WTC11 (cell line): ENCODE results near the gene GPC5. TPM values are rescaled to one million over a fixed set of nuclear protein-coding genes. Genes with fewer than 3 reads are reported as not detected.
"Not testable (repeated sequence)": the region's sequence is repeated elsewhere in the genome, so short reads cannot be mapped to it uniquely, and the experiment has no call there.

Experiments used
- ATAC-seq: fragments of 200-7000 bp; cut with Tn5 transposase; 2 replicates; pipeline ENCODE4 v1.10.0; 2021; ENCODE audit warnings: mild to moderate bottlenecking, moderate library complexity
- CTCF ChIA-PET: fragments of 300-600 bp; sonication (Branson Sonifier 250); formaldehyde crosslinking; loops from one replicate; lab custom pipeline; 2021; ENCODE audit warnings: antibody characterized with exemption; lab: Charles Lee
- POLR2A ChIA-PET: fragments of 350-600 bp; sonication (Branson Sonifier 250); formaldehyde crosslinking; loops from one replicate; lab custom pipeline; 2021; ENCODE audit warnings: antibody characterized with exemption; lab: Charles Lee
- DNase-seq: peaks from one replicate; pipeline ENCODE4 v3.0.0; 2021; ENCODE audit warnings: low spot score
- H3K27ac Mint-ChIP-seq: 2 replicates; pipeline ENCODE4 v1.8.0; 2021; ENCODE audit warnings: mixed read lengths
- H3K27me3 Mint-ChIP-seq: 2 replicates; pipeline ENCODE4 v1.8.0; 2021; ENCODE audit warnings: low read depth, mild to moderate bottlenecking, moderate library complexity, mixed read lengths
- H3K36me3 Mint-ChIP-seq: 2 replicates; pipeline ENCODE4 v1.8.0; 2021; ENCODE audit warnings: mixed read lengths
- H3K4me1 Mint-ChIP-seq: 2 replicates; pipeline ENCODE4 v1.8.0; 2022; ENCODE audit warnings: mixed read lengths
- H3K4me3 Mint-ChIP-seq: 2 replicates; pipeline ENCODE4 v1.8.0; 2021; ENCODE audit warnings: mild to moderate bottlenecking, moderate library complexity, mixed read lengths
- H3K9me3 Mint-ChIP-seq: 2 replicates; pipeline ENCODE4 v1.8.0; 2021; ENCODE audit warnings: mixed read lengths
- AFF4 ChIP-seq: sonication (generic); formaldehyde crosslinking; IDR thresholded peaks from 2 replicates; pipeline ENCODE4 v1.8.1; 2023; ENCODE audit warnings: mild to moderate bottlenecking, missing genetic modification reagents, borderline replicate concordance
- ATF2 ChIP-seq: sonication (generic); formaldehyde crosslinking; IDR thresholded peaks from 2 replicates; pipeline ENCODE4 v1.8.1; 2022; ENCODE audit warnings: low read depth, missing genetic modification reagents, borderline replicate concordance
- CBFB ChIP-seq: sonication (generic); formaldehyde crosslinking; IDR thresholded peaks from 2 replicates; pipeline ENCODE4 v1.8.1; 2022; ENCODE audit warnings: mild to moderate bottlenecking, low read depth, missing genetic modification reagents
- ELF4 ChIP-seq: sonication (generic); formaldehyde crosslinking; IDR thresholded peaks from 2 replicates; pipeline ENCODE4 v1.8.1; 2022; ENCODE audit warnings: low read depth, mild to moderate bottlenecking, moderate library complexity, missing genetic modification reagents
- ERG ChIP-seq: fragments of 250-450 bp; sonication (Bioruptor Pico); IDR thresholded peaks from 2 replicates; pipeline ENCODE4 v1.8.0; 2021; ENCODE audit warnings: mild to moderate bottlenecking
- ESRRA ChIP-seq: sonication (generic); formaldehyde crosslinking; IDR thresholded peaks from 2 replicates; pipeline ENCODE4 v1.8.1; 2022; ENCODE audit warnings: mild to moderate bottlenecking, missing genetic modification reagents, borderline replicate concordance
- FOXP1 ChIP-seq: sonication (generic); formaldehyde crosslinking; IDR thresholded peaks from 2 replicates; pipeline ENCODE4 v1.8.0; 2022; ENCODE audit warnings: missing genetic modification reagents, mild to moderate bottlenecking, moderate library complexity, borderline replicate concordance
- MXD4 ChIP-seq: fragments of 250-450 bp; sonication (Bioruptor Pico); IDR thresholded peaks from 2 replicates; pipeline ENCODE4 v1.8.0; 2021; ENCODE audit warnings: mild to moderate bottlenecking, moderate library complexity, borderline replicate concordance
- NFATC4 ChIP-seq: fragments of 250-450 bp; sonication (Bioruptor Pico); IDR thresholded peaks from 2 replicates; pipeline ENCODE4 v1.9.0; 2021; ENCODE audit warnings: mild to moderate bottlenecking
- PRRX2 ChIP-seq: fragments of 250-450 bp; sonication (Bioruptor Pico); IDR thresholded peaks from 2 replicates; pipeline ENCODE4 v1.8.0; 2021; ENCODE audit warnings: mild to moderate bottlenecking
- SMAD4 ChIP-seq: sonication (generic); formaldehyde crosslinking; IDR thresholded peaks from 2 replicates; pipeline ENCODE4 v1.8.0; 2022; ENCODE audit warnings: mild to moderate bottlenecking, missing genetic modification reagents
- TP53 ChIP-seq: sonication (generic); formaldehyde crosslinking; IDR thresholded peaks from 2 replicates; pipeline ENCODE4 v1.8.1; 2023; ENCODE audit warnings: mild to moderate bottlenecking, missing genetic modification reagents
- USF1 ChIP-seq: sonication (generic); formaldehyde crosslinking; IDR thresholded peaks from 2 replicates; pipeline ENCODE4 v1.8.0; 2022; ENCODE audit warnings: mild to moderate bottlenecking, missing genetic modification reagents
- ZNF263 ChIP-seq: sonication (generic); formaldehyde crosslinking; IDR thresholded peaks from 2 replicates; pipeline ENCODE4 v1.8.1; 2022; ENCODE audit warnings: low read depth, mild to moderate bottlenecking, moderate library complexity, missing genetic modification reagents
- ZNF423 ChIP-seq: fragments of 250-450 bp; sonication (Bioruptor Pico); IDR thresholded peaks from 2 replicates; pipeline ENCODE4 v2.1.2; 2022; ENCODE audit warnings: mild to moderate bottlenecking, moderate library complexity
- ZNF512 ChIP-seq: sonication (generic); formaldehyde crosslinking; IDR thresholded peaks from 2 replicates; pipeline ENCODE4 v1.8.1; 2022; ENCODE audit warnings: missing genetic modification reagents, borderline replicate concordance
- total RNA-seq: library from RNA; stranded (reverse); gene quantifications from 3 replicates; pipeline ENCODE4 v1.2.3, GENCODE V29; 2021

Gene GPC5
- total RNA-seq, 1 experiment from 2014 or later, result 0.46 TPM

GRCh38 chr13:92480387-92480786, 1082.0 kb downstream of the GPC5 start:
- no peak for ATAC-seq
- H3K9me3 Mint-ChIP-seq, result no peaks in the 10 kb centered on the region
- H3K4me1 Mint-ChIP-seq, result no peaks in the 10 kb centered on the region
- H3K27me3 Mint-ChIP-seq, result no peaks in the 10 kb centered on the region
- ChIA-PET CTCF (no interaction called here), POLR2A (no interaction called here)
- no peak overlapping the region for H3K4me3 Mint-ChIP-seq
- no peak overlapping the region for H3K27ac Mint-ChIP-seq
- DNase-seq, result no peak
- TF ChIP-seq AFF4 (CRISPR knock-in tag) (no peak), ZNF423 (CRISPR knock-in tag) (no peak), PRRX2 (CRISPR knock-in tag) (no peak), ESRRA (no peak), MXD4 (no peak), ERG (no peak), NFATC4 (CRISPR knock-in tag) (no peak), USF1 (no peak), FOXP1 (CRISPR knock-in tag) (no peak), ZNF512 (CRISPR knock-in tag) (no peak), TP53 (CRISPR knock-in tag) (no peak), ATF2 (CRISPR knock-in tag) (no peak), ZNF263 (CRISPR knock-in tag) (no peak), ELF4 (CRISPR knock-in tag) (no peak), SMAD4 (CRISPR knock-in tag) (no peak), CBFB (CRISPR knock-in tag) (no peak)
- H3K36me3 Mint-ChIP-seq, result no peaks in the 10 kb centered on the region

GRCh38 chr13:92482790-92483189, 1084.4 kb downstream of the GPC5 start:
- H3K27ac Mint-ChIP-seq, H3K36me3 Mint-ChIP-seq, H3K27me3 Mint-ChIP-seq, CTCF ChIA-PET, ATAC-seq, H3K4me1 Mint-ChIP-seq, H3K9me3 Mint-ChIP-seq, POLR2A ChIA-PET, DNase-seq, H3K4me3 Mint-ChIP-seq: not testable (repeated sequence)
